Esophagus muscularis mucosa (tissue), 4 donors: ENCODE data around the gene CYP2R1.
A peak's percentile ranks its signal among the peaks of the same experiment; 100 is the strongest.

Experiments used
- CTCF ChIP-seq, 3 experiments: fragments of 200-600 bp in 2 of 3; fragments of 450-650 bp in 1 of 3; sonication (generic) in 2 of 3; IDR thresholded peaks; one replicate each; pipeline ENCODE4 v1.5.1; 2017 to 2019; ENCODE audit warnings: antibody characterized with exemption in 3 of 3, mild to moderate bottlenecking in 2 of 3, moderate library complexity in 1 of 3
- EP300 ChIP-seq: sonication (generic); formaldehyde crosslinking; IDR thresholded peaks from one replicate; pipeline ENCODE4 v1.6.1; 2017; ENCODE audit warnings: antibody characterized with exemption
- POLR2A ChIP-seq: fragments of 450-650 bp; IDR thresholded peaks from one replicate; pipeline ENCODE4 v1.6.1; 2017; ENCODE audit warnings: antibody characterized with exemption, moderate library complexity, mild to moderate bottlenecking, low read depth
- POLR2AphosphoS5 ChIP-seq, 2 donors: sonication (generic); formaldehyde crosslinking; IDR thresholded peaks; one replicate each; pipeline ENCODE4 v1.6.1; 2017; ENCODE audit warnings: antibody characterized with exemption in 2 of 2

GRCh38 chr11:14905104-14906033 is 13.3 kb upstream of the CYP2R1 start:
- TF ChIP-seq POLR2A = no peak
- peak; percentile 2 to 24 (median 11) for TF ChIP-seq CTCF (IDR thresholded peaks at IDR 0.05)
- TF ChIP-seq EP300 = no peak
- TF ChIP-seq POLR2AphosphoS5 (IDR thresholded peaks at IDR 0.05) = no peak
